ENCODE data around the gene AKAP3.

The AKAP3 gene

DNA sequence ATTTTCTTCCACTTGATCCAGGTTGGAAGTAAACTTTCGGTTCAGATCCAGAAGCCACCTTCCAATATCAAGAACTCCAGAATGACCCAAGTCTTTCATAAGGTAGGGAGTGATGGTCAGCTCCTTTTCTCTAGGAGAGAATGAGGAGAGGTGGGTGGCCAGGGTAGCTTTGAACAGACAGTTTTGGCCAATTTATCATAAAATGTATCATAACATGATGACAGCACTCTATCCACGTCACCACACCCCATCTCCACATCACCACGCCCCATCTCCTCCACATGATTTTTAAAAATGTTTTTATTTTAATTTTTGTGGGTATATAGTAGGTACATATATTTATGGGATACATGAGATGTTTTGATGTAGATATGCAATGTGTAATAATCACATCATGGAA lies 59.9 kb downstream of the AKAP3 start:
- Histone ChIP-seq H3K4me1 (ENCODE audit: insufficient read depth, low read length, poor library complexity, severe bottlenecking) (no peaks in the 10 kb centered on the region), H3K4me3 (ENCODE audit: low read length, poor library complexity, severe bottlenecking) (no peak overlapping the region), H3K9ac (ENCODE audit: low read depth, low read length, poor library complexity, severe bottlenecking) (no peak overlapping the region), H4K20me1 (ENCODE audit: insufficient read depth, low read length, poor library complexity, severe bottlenecking) (no peaks in the 10 kb centered on the region), H3K9me3 (ENCODE audit: insufficient read depth, low read depth, low read length) (no peaks in the 10 kb centered on the region), H3K4me2 (ENCODE audit: low read depth, low read length, poor library complexity, severe bottlenecking) (no peak overlapping the region), H3K36me3 (ENCODE audit: insufficient read depth, low read length) (no peaks in the 10 kb centered on the region), H2AFZ (ENCODE audit: low read length) (no peak overlapping the region), H3F3A (ENCODE audit: low read depth) (no peaks in the 10 kb centered on the region), H3K79me2 (ENCODE audit: insufficient read depth, low read length) (no peaks in the 10 kb centered on the region), H3K9me2 (replicated peaks; ENCODE audit: low read depth, low read length) (no peaks in the 10 kb centered on the region), H3K27me3 (ENCODE audit: insufficient read depth, low read length, poor library complexity, severe bottlenecking) (no peaks in the 10 kb centered on the region)
- TF ChIP-seq EZH2phosphoT487 (IDR thresholded peaks at IDR 0.05; ENCODE audit: borderline replicate concordance) = no peak
- TF ChIP-seq, protein P1, sequence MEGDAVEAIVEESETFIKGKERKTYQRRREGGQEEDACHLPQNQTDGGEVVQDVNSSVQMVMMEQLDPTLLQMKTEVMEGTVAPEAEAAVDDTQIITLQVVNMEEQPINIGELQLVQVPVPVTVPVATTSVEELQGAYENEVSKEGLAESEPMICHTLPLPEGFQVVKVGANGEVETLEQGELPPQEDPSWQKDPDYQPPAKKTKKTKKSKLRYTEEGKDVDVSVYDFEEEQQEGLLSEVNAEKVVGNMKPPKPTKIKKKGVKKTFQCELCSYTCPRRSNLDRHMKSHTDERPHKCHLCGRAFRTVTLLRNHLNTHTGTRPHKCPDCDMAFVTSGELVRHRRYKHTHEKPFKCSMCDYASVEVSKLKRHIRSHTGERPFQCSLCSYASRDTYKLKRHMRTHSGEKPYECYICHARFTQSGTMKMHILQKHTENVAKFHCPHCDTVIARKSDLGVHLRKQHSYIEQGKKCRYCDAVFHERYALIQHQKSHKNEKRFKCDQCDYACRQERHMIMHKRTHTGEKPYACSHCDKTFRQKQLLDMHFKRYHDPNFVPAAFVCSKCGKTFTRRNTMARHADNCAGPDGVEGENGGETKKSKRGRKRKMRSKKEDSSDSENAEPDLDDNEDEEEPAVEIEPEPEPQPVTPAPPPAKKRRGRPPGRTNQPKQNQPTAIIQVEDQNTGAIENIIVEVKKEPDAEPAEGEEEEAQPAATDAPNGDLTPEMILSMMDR (conservative IDR thresholded peaks at IDR 0.05; ENCODE audit: low read length) = no peak

DNA sequence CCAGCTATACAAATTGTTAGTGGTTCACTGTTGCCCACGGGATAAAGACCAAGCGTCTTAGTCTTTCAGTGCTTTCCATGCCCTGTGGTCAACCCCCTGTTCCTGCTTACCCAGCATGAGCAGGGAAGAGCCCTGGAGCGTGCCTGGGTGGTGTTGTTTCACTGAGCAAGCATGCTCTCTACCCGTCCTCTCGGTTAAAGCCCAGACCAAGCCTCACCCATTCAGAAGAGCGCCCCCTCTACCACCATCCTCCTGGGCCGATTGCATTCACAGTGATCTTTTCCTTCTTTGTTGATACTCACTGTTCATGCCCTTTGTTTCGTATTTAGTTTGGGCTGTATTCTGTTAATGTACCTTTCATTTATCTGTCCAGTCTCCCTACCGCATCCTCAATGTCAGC lies 61.7 kb downstream of the AKAP3 start:
- no peaks in the 10 kb centered on the region for H3K79me2 ChIP-seq (ENCODE audit: insufficient read depth, low read length)
- no peaks in the 10 kb centered on the region for H3K4me1 ChIP-seq (ENCODE audit: insufficient read depth, low read length, poor library complexity, severe bottlenecking)
- H3K9ac ChIP-seq (ENCODE audit: low read depth, low read length, poor library complexity, severe bottlenecking) = no peak overlapping the region
- H3K4me3 ChIP-seq (ENCODE audit: low read length, poor library complexity, severe bottlenecking) = no peak overlapping the region
- H3F3A ChIP-seq (ENCODE audit: low read depth) = no peaks in the 10 kb centered on the region
- H3K9me2 ChIP-seq (replicated peaks; ENCODE audit: low read depth, low read length) = no peaks in the 10 kb centered on the region
- no peaks in the 10 kb centered on the region for H3K36me3 ChIP-seq (ENCODE audit: insufficient read depth, low read length)
- TF ChIP-seq, protein P1 (conservative IDR thresholded peaks at IDR 0.05; ENCODE audit: low read length) = no peak
- TF ChIP-seq EZH2phosphoT487 (IDR thresholded peaks at IDR 0.05; ENCODE audit: borderline replicate concordance) = no peak
- no peak overlapping the region for H2AFZ ChIP-seq (ENCODE audit: low read length)
- H3K9me3 ChIP-seq (ENCODE audit: insufficient read depth, low read depth, low read length) = no peaks in the 10 kb centered on the region
- H4K20me1 ChIP-seq (ENCODE audit: insufficient read depth, low read length, poor library complexity, severe bottlenecking) = no peaks in the 10 kb centered on the region
- H3K27me3 ChIP-seq (ENCODE audit: insufficient read depth, low read length, poor library complexity, severe bottlenecking) = no peaks in the 10 kb centered on the region
- no peak overlapping the region for H3K4me2 ChIP-seq (ENCODE audit: low read depth, low read length, poor library complexity, severe bottlenecking)

DNA sequence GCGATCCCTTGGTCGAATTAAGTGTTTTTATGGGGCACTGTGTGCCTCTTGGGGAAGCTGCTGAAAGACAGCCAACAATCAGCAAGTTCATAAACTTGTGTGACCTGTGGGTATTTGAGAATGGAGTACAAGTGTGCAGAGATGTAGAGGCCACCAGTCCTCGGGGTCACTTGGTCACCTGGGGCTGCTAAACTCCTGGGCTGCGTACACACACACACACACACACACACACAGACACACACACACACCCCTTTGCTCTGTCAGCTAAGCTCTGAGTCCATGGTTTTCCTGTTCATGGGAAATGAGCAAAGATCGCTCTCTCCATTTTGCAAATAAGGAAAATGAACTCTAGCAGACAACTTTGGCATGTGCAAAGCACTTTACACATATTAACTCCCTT lies 62.4 kb downstream of the AKAP3 start:
- no peaks in the 10 kb centered on the region for H3K36me3 ChIP-seq (ENCODE audit: insufficient read depth, low read length)
- no peaks in the 10 kb centered on the region for H3F3A ChIP-seq (ENCODE audit: low read depth)
- no peaks in the 10 kb centered on the region for H3K9me2 ChIP-seq (replicated peaks; ENCODE audit: low read depth, low read length)
- no peaks in the 10 kb centered on the region for H3K9me3 ChIP-seq (ENCODE audit: insufficient read depth, low read depth, low read length)
- no peak overlapping the region for H3K4me3 ChIP-seq (ENCODE audit: low read length, poor library complexity, severe bottlenecking)
- no peaks in the 10 kb centered on the region for H3K4me1 ChIP-seq (ENCODE audit: insufficient read depth, low read length, poor library complexity, severe bottlenecking)
- TF ChIP-seq, protein P1 (conservative IDR thresholded peaks at IDR 0.05; ENCODE audit: low read length) = no peak
- TF ChIP-seq EZH2phosphoT487 (IDR thresholded peaks at IDR 0.05; ENCODE audit: borderline replicate concordance) = no peak
- H3K27me3 ChIP-seq (ENCODE audit: insufficient read depth, low read length, poor library complexity, severe bottlenecking) = no peaks in the 10 kb centered on the region
- no peak overlapping the region for H2AFZ ChIP-seq (ENCODE audit: low read length)
- no peaks in the 10 kb centered on the region for H3K79me2 ChIP-seq (ENCODE audit: insufficient read depth, low read length)
- H3K9ac ChIP-seq (ENCODE audit: low read depth, low read length, poor library complexity, severe bottlenecking) = no peak overlapping the region
- no peaks in the 10 kb centered on the region for H4K20me1 ChIP-seq (ENCODE audit: insufficient read depth, low read length, poor library complexity, severe bottlenecking)
- no peak overlapping the region for H3K4me2 ChIP-seq (ENCODE audit: low read depth, low read length, poor library complexity, severe bottlenecking)

Data from Loucy (cell line).